ENCODE results near the gene GRIK4.

The GRIK4 gene

DNA sequence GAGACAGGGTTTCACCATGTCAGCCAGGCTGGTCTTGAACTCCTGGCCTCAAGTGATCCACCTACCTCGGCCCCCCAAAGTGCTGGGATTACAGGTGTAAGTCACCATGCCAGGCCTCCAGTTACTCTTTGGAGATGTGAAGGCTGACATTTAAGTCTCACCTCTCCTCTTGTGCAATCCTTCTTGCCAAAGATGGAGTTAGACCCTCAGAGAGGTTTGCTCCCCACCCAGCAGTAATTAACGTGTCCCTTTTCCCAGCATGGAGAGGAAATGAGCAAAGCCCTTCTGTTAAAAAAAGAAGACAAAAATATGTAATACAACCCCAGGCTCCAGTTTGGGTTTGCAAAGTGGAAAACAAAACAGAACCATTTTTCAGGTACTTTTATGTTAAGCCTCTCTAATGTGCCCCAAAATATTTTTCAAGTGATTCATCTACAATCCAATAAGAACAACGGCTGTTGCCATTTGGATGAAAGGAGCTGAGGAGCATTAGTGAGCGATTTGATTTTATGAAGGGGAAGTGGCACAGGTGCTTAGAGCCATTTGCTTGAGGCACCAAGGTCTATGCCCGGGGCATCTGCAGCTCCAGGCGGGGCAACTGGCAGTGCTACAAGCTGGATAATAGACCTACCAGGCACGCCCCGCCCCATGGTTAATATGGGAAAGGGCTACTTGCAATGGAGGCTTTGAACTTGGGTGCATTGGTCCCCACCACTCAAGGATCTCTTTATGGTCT, 57.2 kb downstream of the GRIK4 start:
- Histone ChIP-seq H3K27ac (ENCODE audit: poor library complexity, severe bottlenecking) (no peak overlapping the region), H3K27me3 (ENCODE audit: insufficient read depth, poor library complexity, severe bottlenecking) (peaks cover 4% of the 10 kb centered on the region), H3K36me3 (ENCODE audit: low read depth) (no peaks in the 10 kb centered on the region), H3K4me3 (ENCODE audit: severe bottlenecking) (no peak overlapping the region), H3K9me3 (ENCODE audit: severe bottlenecking) (no peaks in the 10 kb centered on the region), H3K4me1 (ENCODE audit: insufficient read depth, poor library complexity, severe bottlenecking) (peaks cover 18% of the 10 kb centered on the region)
- DNase-seq (ENCODE audit: low spot score): no peak
- TF ChIP-seq, protein P1, sequence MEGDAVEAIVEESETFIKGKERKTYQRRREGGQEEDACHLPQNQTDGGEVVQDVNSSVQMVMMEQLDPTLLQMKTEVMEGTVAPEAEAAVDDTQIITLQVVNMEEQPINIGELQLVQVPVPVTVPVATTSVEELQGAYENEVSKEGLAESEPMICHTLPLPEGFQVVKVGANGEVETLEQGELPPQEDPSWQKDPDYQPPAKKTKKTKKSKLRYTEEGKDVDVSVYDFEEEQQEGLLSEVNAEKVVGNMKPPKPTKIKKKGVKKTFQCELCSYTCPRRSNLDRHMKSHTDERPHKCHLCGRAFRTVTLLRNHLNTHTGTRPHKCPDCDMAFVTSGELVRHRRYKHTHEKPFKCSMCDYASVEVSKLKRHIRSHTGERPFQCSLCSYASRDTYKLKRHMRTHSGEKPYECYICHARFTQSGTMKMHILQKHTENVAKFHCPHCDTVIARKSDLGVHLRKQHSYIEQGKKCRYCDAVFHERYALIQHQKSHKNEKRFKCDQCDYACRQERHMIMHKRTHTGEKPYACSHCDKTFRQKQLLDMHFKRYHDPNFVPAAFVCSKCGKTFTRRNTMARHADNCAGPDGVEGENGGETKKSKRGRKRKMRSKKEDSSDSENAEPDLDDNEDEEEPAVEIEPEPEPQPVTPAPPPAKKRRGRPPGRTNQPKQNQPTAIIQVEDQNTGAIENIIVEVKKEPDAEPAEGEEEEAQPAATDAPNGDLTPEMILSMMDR (IDR thresholded peaks at IDR 0.05; ENCODE audit: poor library complexity, severe bottlenecking): no peak
- no peak for ATAC-seq (ENCODE audit: low read depth)

DNA sequence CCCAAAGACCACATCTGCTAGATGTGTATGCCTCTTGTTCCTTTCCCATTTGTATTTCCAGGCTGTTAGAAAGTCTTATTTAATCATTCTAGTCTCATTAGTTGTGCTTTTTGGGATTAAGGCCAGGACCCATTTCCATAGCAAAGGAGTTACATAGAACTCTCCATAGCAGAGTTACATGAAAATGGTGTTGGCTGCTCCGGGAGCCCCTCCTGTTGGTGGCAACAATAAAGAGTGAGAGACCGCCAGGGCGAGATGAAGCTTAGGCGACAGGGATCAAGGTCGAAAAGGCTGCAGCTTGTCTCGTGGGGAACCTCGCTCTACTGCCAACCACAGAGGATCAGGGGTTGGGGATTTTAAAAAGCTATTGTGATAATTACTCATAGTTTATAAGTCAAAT, 58.3 kb downstream of the GRIK4 start:
- Histone ChIP-seq H3K27ac (ENCODE audit: poor library complexity, severe bottlenecking) (no peak overlapping the region), H3K9me3 (ENCODE audit: severe bottlenecking) (no peaks in the 10 kb centered on the region), H3K27me3 (ENCODE audit: insufficient read depth, poor library complexity, severe bottlenecking) (no peaks in the 10 kb centered on the region), H3K36me3 (ENCODE audit: low read depth) (no peaks in the 10 kb centered on the region), H3K4me1 (ENCODE audit: insufficient read depth, poor library complexity, severe bottlenecking) (peaks cover 16% of the 10 kb centered on the region), H3K4me3 (ENCODE audit: severe bottlenecking) (no peak overlapping the region)
- no peak for DNase-seq (ENCODE audit: low spot score)
- TF ChIP-seq, protein P1 (IDR thresholded peaks at IDR 0.05; ENCODE audit: poor library complexity, severe bottlenecking): no peak
- ATAC-seq (ENCODE audit: low read depth): no peak

DNA sequence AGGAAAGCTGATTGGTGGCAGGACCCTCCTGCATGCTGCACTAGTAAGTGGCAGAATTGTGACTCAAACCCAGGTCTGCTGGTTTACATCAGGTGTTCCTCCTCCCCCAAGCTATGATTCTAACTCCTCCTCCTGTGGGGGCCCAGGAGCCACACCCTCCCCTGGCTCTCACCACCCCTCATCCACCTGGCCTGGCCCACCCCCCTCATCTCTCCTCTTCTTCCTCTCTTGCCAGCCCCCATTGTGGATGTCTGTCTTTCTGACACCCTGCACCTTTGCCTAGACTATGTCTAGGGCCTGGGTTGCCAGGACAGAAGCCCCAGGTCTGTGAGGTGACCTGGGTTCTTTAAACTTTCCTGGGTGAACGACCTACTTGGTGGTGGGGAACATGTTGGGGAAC, 59.9 kb downstream of the GRIK4 start:
- H3K27me3 ChIP-seq (ENCODE audit: insufficient read depth, poor library complexity, severe bottlenecking): no peaks in the 10 kb centered on the region
- TF ChIP-seq, protein P1 (IDR thresholded peaks at IDR 0.05; ENCODE audit: poor library complexity, severe bottlenecking): no peak
- DNase-seq (ENCODE audit: low spot score): no peak
- no peaks in the 10 kb centered on the region for H3K36me3 ChIP-seq (ENCODE audit: low read depth)
- no peak overlapping the region for H3K27ac ChIP-seq (ENCODE audit: poor library complexity, severe bottlenecking)
- ATAC-seq (ENCODE audit: low read depth): no peak
- H3K4me3 ChIP-seq (ENCODE audit: severe bottlenecking): no peak overlapping the region
- H3K4me1 ChIP-seq (ENCODE audit: insufficient read depth, poor library complexity, severe bottlenecking): no peaks in the 10 kb centered on the region
- no peaks in the 10 kb centered on the region for H3K9me3 ChIP-seq (ENCODE audit: severe bottlenecking)

DNA sequence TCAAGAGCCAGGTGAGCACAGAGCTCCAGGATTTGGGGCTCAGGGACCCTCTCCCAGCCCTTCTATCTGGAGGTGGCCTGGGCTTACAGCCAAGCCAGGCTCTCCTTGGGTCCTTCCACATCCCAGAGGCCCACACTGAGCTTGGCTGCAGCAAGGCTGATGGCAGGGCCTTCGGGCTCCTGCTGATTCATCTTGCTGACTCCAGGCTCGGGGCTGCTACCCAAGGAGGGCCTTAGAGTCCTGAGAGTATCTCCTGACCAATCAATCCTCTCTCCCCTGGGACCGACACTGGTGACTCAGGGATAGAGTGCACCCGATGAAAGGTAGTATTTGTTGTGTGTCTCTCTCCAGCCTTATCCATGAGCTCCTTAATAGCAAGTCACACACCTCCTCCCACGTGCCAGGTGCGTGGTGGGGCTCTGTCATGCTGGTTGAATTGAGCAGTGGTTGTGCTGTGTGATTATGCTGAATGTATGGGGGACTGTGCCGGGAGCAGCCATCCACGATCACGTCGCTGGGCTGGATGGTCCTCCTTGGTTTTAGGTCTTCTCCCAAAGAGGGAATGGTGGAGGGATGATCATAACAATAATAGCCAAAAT, 62.3 kb downstream of the GRIK4 start:
- no peak for ATAC-seq (ENCODE audit: low read depth)
- no peak overlapping the region for H3K27ac ChIP-seq (ENCODE audit: poor library complexity, severe bottlenecking)
- no peak overlapping the region for H3K4me3 ChIP-seq (ENCODE audit: severe bottlenecking)
- H3K4me1 ChIP-seq (ENCODE audit: insufficient read depth, poor library complexity, severe bottlenecking): no peaks in the 10 kb centered on the region
- DNase-seq (ENCODE audit: low spot score): no peak
- no peaks in the 10 kb centered on the region for H3K36me3 ChIP-seq (ENCODE audit: low read depth)
- H3K9me3 ChIP-seq (ENCODE audit: severe bottlenecking): no peaks in the 10 kb centered on the region
- peaks cover 6% of the 10 kb centered on the region for H3K27me3 ChIP-seq (ENCODE audit: insufficient read depth, poor library complexity, severe bottlenecking)
- TF ChIP-seq, protein P1 (IDR thresholded peaks at IDR 0.05; ENCODE audit: poor library complexity, severe bottlenecking): no peak

DNA sequence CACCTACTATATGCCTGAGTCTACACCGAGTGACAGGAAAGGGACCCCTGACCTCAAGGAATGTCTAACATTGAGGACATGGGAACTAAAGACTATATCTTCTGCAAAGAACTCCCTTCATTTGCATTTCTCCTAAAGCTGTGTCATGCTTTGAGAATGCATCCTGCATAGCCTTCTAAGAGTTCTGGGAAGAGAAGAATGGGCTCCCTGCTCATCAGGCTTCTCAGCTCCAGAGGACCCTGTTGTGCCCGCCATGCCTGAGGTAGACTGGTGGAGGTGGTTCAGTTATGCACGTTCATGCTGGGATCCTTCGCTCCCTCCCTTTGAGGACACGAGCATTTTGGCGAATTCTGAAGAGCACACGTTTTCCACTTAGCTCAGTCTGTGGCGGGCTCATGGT, 63.3 kb downstream of the GRIK4 start:
- TF ChIP-seq, protein P1 (IDR thresholded peaks at IDR 0.05; ENCODE audit: poor library complexity, severe bottlenecking): no peak
- no peak for ATAC-seq (ENCODE audit: low read depth)

More for the DNA sequence above, 63.3 kb downstream of the GRIK4 start:
- Histone ChIP-seq H3K27me3 (ENCODE audit: insufficient read depth, poor library complexity, severe bottlenecking) (peaks cover 13% of the 10 kb centered on the region), H3K4me1 (ENCODE audit: insufficient read depth, poor library complexity, severe bottlenecking) (no peaks in the 10 kb centered on the region), H3K4me3 (ENCODE audit: severe bottlenecking) (no peak overlapping the region), H3K9me3 (ENCODE audit: severe bottlenecking) (no peaks in the 10 kb centered on the region), H3K27ac (ENCODE audit: poor library complexity, severe bottlenecking) (no peak overlapping the region), H3K36me3 (ENCODE audit: low read depth) (no peaks in the 10 kb centered on the region)
- DNase-seq (ENCODE audit: low spot score): no peak

All from RWPE2 (cell line).